A172 (cell line): ENCODE results near the gene CSTPP1. TPM values are rescaled to one million over a fixed set of nuclear protein-coding genes. Genes with fewer than 3 reads are reported as not detected.
A peak's percentile ranks its signal among the peaks of the same experiment; 100 is the strongest.
"Not testable (repeated sequence)": the region's sequence is repeated elsewhere in the genome, so short reads cannot be mapped to it uniquely, and the experiment has no call there.

Experiments
- DNase-seq: peaks from one replicate; pipeline ENCODE4 v3.0.0-alpha.2; 2015; ENCODE audit warnings: low spot score
- total RNA-seq: library from RNA; depleted of rRNA; stranded (reverse); fragments of >200 nt; shearing (Covaris generic); gene quantifications from 2 replicates; pipeline ENCODE4 v1.2.3, GENCODE V29; 2014

The CSTPP1 gene
- total RNA-seq, 1 experiment from 2014 or later, result 51.0 TPM

GRCh38 chr11:47178737-47179654 is 242.4 kb downstream of the CSTPP1 start:
- no peak for DNase-seq

- no peak for DNase-seq
These were observed 243.1 kb downstream of the CSTPP1 start for GRCh38 chr11:47179655-47179991.

- DNase-seq, result no peak
These were observed 243.6 kb downstream of the CSTPP1 start for GRCh38 chr11:47180006-47180787.

GRCh38 chr11:47181271-47181670 is 244.7 kb downstream of the CSTPP1 start:
- DNase-seq, result no peak

- DNase-seq, result no peak
These were observed 245.8 kb downstream of the CSTPP1 start for GRCh38 chr11:47182380-47182779.

GRCh38 chr11:47183031-47183856 is 246.7 kb downstream of the CSTPP1 start:
- no peak for DNase-seq

- no peak for DNase-seq
These were observed 247.4 kb downstream of the CSTPP1 start for GRCh38 chr11:47183969-47184368.

GRCh38 chr11:47184711-47185304 is 248.2 kb downstream of the CSTPP1 start:
- no peak for DNase-seq

- DNase-seq, result peak; percentile 31
These were observed 248.9 kb downstream of the CSTPP1 start for GRCh38 chr11:47185305-47186075.

- no peak for DNase-seq
These were observed 249.6 kb downstream of the CSTPP1 start, which contains the start of gene PACSIN3 for GRCh38 chr11:47186076-47186699. Gene PACSIN3 (minus strand): TSS chr11:47186434. CDS start chr11:47182727, 3,707 bp downstream.

GRCh38 chr11:47186700-47187695 is 250.4 kb downstream of the CSTPP1 start:
- no peak for DNase-seq

GRCh38 chr11:47187723-47188122 is 251.2 kb downstream of the CSTPP1 start:
- DNase-seq, result no peak

GRCh38 chr11:47188259-47188658 is 251.7 kb downstream of the CSTPP1 start:
- no peak for DNase-seq

- DNase-seq, result peak; percentile 80
These were observed 252.7 kb downstream of the CSTPP1 start for GRCh38 chr11:47189100-47189834.

- DNase-seq, result peak; percentile 56
These were observed 254.6 kb downstream of the CSTPP1 start for GRCh38 chr11:47191137-47191536.

GRCh38 chr11:47192111-47192510 is 255.6 kb downstream of the CSTPP1 start:
- DNase-seq, result no peak

- DNase-seq, result not testable (repeated sequence)
These were observed 261.6 kb downstream of the CSTPP1 start for GRCh38 chr11:47198161-47198560.

GRCh38 chr11:47201015-47201414 is 264.5 kb downstream of the CSTPP1 start:
- DNase-seq, result no peak
